Activated T-cell treated with anti-CD3 and anti-CD28 coated beads, Interleukin-2, amount 50 U/mL, for 4 hours (primary cell): ENCODE data around the gene ELMO1. TPM values are rescaled to one million over a fixed set of nuclear protein-coding genes. Genes with fewer than 3 reads are reported as not detected.
A peak's percentile ranks its signal among the peaks of the same experiment; 100 is the strongest.

Experiments used
- ATAC-seq, 2 donors: fragments of 200-7000 bp; cut with Tn5 transposase; one replicate each; pipeline ENCODE4 v1.10.0; 2021
- DNase-seq: peaks from one replicate; pipeline ENCODE4 v3.0.0-alpha.2; 2020
- H3K27me3 Mint-ChIP-seq: one replicate; pipeline ENCODE4 v1.8.0; 2021; ENCODE audit warnings: low read depth, mixed read lengths
- H3K36me3 Mint-ChIP-seq: one replicate; pipeline ENCODE4 v1.8.0; 2022; ENCODE audit warnings: mixed read lengths; ENCODE audit not compliant: insufficient read depth
- H3K4me1 Mint-ChIP-seq: one replicate; pipeline ENCODE4 v1.8.0; 2021; ENCODE audit warnings: low read depth, mixed read lengths
- H3K4me3 Mint-ChIP-seq: one replicate; pipeline ENCODE4 v1.8.0; 2021; ENCODE audit warnings: mild to moderate bottlenecking, moderate library complexity, mixed read lengths
- H3K9me3 Mint-ChIP-seq: one replicate; pipeline ENCODE4 v1.8.0; 2021; ENCODE audit warnings: mixed read lengths
- total RNA-seq, 3 donors: library from RNA; stranded (reverse); gene quantifications; one replicate each; pipeline ENCODE4 v1.2.1, GENCODE V29; 2021

ELMO1 gene
- total RNA-seq, 3 donors from 2014 or later = 117 to 137 (median 118) TPM

DNA sequence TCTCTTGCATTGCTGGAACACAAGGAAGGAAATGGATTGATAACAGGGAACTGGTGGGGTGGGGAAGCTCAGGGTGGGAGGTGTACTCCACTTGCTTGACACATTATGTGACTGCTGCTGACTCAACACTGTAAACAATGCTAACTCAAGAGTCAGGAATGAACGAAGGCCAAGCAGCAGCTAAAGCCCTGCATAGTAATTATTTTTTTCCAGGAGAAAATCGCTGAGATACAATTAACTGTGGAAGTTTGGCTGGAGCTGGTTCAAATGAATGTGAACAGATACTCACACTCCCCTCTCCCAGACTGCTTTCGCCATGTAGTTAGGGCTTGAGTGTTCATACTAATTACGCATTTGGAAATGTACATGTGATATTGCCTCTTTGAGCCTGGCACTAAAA is 553.5 kb downstream of the ELMO1 start:
- no peak for ATAC-seq
- Mint-ChIP-seq H3K4me3 (no peak overlapping the region), H3K4me1 (peaks cover 13% of the 10 kb centered on the region), H3K36me3 (peaks cover 57% of the 10 kb centered on the region), H3K9me3 (no peaks in the 10 kb centered on the region), H3K27me3 (no peaks in the 10 kb centered on the region)
- DNase-seq = no peak

DNA sequence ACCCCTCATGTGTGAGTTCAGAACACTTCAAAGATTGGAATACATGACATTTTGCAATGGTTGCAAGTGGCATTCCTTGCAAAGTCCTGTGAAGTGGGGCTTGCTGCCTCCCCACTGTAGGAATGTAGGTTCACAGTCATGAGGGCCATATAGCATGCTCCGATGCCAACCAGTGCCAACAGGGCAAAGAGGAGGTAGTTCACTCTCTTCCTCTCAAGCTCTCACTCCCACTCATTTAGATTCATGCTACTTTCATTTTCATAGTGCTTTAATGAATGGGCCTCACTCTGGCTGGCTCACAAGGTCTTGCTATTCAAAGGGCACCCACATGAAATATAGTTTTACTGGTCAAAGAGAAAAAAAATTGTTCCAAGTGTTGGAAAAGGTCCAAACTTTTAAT is 554.5 kb downstream of the ELMO1 start:
- DNase-seq (no peak), ATAC-seq (peak; percentile 65 to 73)
- no peaks in the 10 kb centered on the region for H3K27me3 Mint-ChIP-seq

GRCh38 chr7:36889182-36889581 is 559.5 kb downstream of the ELMO1 start:
- ATAC-seq = no peak
- Mint-ChIP-seq H3K36me3 (peaks cover 67% of the 10 kb centered on the region), H3K27me3 (no peaks in the 10 kb centered on the region), H3K4me1 (peaks cover 2% of the 10 kb centered on the region), H3K9me3 (no peaks in the 10 kb centered on the region), H3K4me3 (no peak overlapping the region)
- DNase-seq = no peak

More for the DNA sequence above, 554.5 kb downstream of the ELMO1 start:
- Mint-ChIP-seq H3K9me3 (no peaks in the 10 kb centered on the region), H3K4me1 (peaks cover 11% of the 10 kb centered on the region), H3K4me3 (no peak overlapping the region), H3K36me3 (peaks cover 61% of the 10 kb centered on the region)

DNA sequence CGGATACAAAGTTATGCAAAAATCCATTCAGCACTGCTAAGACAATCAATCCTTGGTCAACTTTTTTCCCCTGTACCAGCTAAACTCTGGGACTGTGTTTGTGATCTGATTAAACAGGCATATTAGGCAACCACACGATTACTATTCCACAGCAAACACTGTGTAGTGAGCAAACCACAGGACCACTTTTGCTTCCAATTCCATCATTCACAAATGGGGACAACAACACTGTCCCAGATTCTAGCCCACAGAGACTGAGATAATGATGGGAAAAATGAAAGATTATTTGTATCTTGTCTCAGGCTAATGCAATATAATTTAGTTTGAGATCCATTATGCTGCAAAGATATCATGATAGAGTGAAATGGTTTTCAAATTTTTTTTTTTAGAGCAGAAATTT is 560.7 kb downstream of the ELMO1 start:
- ATAC-seq (no peak), DNase-seq (no peak)
- no peaks in the 10 kb centered on the region for H3K9me3 Mint-ChIP-seq
- H3K4me1 Mint-ChIP-seq = peaks cover 2% of the 10 kb centered on the region
- no peak overlapping the region for H3K4me3 Mint-ChIP-seq
- no peaks in the 10 kb centered on the region for H3K27me3 Mint-ChIP-seq
- H3K36me3 Mint-ChIP-seq = peaks cover 68% of the 10 kb centered on the region

- ATAC-seq = no peak
- peaks cover 64% of the 10 kb centered on the region for H3K36me3 Mint-ChIP-seq
- no peaks in the 10 kb centered on the region for H3K27me3 Mint-ChIP-seq
- peaks cover 2% of the 10 kb centered on the region for H3K4me1 Mint-ChIP-seq
- H3K4me3 Mint-ChIP-seq = no peak overlapping the region
- H3K9me3 Mint-ChIP-seq = no peaks in the 10 kb centered on the region
- no peak for DNase-seq
Measured at GRCh38 chr7:36887233-36887632, 561.4 kb downstream of the ELMO1 start.

DNA sequence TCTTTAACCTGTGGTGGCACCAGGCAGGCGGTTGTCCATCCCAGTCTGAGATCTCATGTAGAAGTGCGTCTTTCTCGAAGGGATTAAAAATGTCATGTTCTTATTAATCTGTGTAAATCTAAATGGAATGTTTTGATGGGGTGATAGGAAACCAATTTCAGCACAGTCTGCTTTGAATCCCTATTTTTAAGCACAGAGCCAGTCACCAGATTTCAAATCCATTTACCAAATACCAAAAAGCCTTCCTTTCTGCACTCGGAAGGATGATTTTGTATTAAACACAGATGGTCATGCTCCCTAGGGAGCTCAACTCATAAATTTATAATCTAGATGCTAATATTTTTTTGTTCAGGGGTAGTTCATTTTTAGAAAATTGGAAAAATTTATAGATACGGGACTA is 563.8 kb downstream of the ELMO1 start:
- H3K4me3 Mint-ChIP-seq = no peak overlapping the region
- no peaks in the 10 kb centered on the region for H3K4me1 Mint-ChIP-seq
- no peaks in the 10 kb centered on the region for H3K9me3 Mint-ChIP-seq
- peaks cover 65% of the 10 kb centered on the region for H3K36me3 Mint-ChIP-seq
- DNase-seq (no peak), ATAC-seq (no peak)
- no peaks in the 10 kb centered on the region for H3K27me3 Mint-ChIP-seq

GRCh38 chr7:36884351-36884750 is 564.3 kb downstream of the ELMO1 start:
- no peaks in the 10 kb centered on the region for H3K4me1 Mint-ChIP-seq
- peaks cover 65% of the 10 kb centered on the region for H3K36me3 Mint-ChIP-seq
- ATAC-seq (no peak), DNase-seq (no peak)
- no peaks in the 10 kb centered on the region for H3K27me3 Mint-ChIP-seq
- no peak overlapping the region for H3K4me3 Mint-ChIP-seq
- H3K9me3 Mint-ChIP-seq = no peaks in the 10 kb centered on the region

- Mint-ChIP-seq H3K9me3 (no peaks in the 10 kb centered on the region), H3K4me1 (no peaks in the 10 kb centered on the region), H3K27me3 (no peaks in the 10 kb centered on the region), H3K36me3 (peaks cover 65% of the 10 kb centered on the region), H3K4me3 (no peak overlapping the region)
- DNase-seq = no peak
- ATAC-seq = no peak
Measured at GRCh38 chr7:36881233-36881874, 567.3 kb downstream of the ELMO1 start.

DNA sequence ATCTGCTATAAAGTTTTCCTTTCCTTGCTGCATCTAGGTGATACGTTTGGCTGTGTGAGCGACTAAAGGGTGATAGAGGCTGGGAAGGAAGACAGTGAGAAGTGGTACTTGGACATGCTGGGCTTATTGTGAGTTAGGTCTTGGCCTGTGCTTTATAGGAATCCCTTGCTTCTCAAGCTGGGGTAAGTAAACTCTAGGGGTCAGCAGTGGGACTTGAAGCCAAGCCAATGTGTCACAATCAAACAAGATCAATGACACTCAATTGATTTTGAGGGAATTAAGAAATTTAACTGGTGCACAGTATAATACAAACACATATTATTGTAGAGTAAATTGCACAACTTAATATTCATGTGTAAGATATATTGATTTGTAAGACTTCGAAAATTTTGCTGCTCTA is 568.6 kb downstream of the ELMO1 start:
- Mint-ChIP-seq H3K4me3 (no peak overlapping the region), H3K4me1 (no peaks in the 10 kb centered on the region), H3K9me3 (no peaks in the 10 kb centered on the region), H3K27me3 (no peaks in the 10 kb centered on the region), H3K36me3 (peaks cover 66% of the 10 kb centered on the region)
- ATAC-seq = no peak
- DNase-seq = no peak

GRCh38 chr7:36879021-36879420 is 569.6 kb downstream of the ELMO1 start:
- Mint-ChIP-seq H3K4me1 (no peaks in the 10 kb centered on the region), H3K27me3 (no peaks in the 10 kb centered on the region), H3K4me3 (no peak overlapping the region), H3K9me3 (no peaks in the 10 kb centered on the region), H3K36me3 (peaks cover 64% of the 10 kb centered on the region)
- DNase-seq = no peak
- ATAC-seq = no peak

DNA sequence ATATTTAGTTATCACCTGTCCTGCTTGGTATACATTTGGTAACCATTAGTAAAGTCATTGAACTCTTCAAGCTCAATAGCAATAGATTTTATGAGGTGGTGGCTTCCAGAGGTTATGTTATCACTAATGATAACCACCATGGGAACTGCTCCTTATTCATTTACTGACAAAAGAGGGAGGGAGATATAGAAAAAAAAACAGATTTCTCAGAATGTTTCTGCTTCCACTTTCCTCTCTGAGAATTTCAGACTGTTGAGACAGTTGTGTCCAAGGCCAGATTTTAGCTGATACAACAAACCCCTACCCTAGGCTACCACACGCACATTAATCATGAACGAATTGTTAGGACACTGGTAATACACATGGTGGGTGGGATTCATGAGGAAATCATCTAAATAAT is 570.4 kb downstream of the ELMO1 start:
- no peak for DNase-seq
- no peaks in the 10 kb centered on the region for H3K9me3 Mint-ChIP-seq
- no peak for ATAC-seq
- H3K36me3 Mint-ChIP-seq = peaks cover 59% of the 10 kb centered on the region
- no peaks in the 10 kb centered on the region for H3K4me1 Mint-ChIP-seq
- H3K4me3 Mint-ChIP-seq = no peak overlapping the region
- H3K27me3 Mint-ChIP-seq = no peaks in the 10 kb centered on the region

DNA sequence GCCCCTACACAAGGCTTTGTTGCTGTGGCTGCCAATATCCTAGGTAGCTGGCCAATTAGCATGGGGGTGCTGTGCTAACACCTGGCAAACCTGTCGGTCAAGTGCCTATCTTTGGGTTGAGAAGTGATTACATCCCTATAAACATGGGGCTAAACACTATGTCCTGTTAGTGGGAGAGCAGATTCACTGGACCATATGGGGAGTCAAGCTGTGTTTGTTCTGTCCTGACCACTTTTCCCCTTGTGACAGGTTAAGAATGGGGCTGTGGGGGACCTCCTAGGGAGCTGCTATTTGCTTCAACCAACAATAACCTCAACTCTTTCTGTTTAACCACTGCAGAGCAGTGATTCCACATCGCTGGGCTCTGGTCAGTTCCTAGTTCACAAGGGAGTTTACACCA is 572.9 kb downstream of the ELMO1 start:
- Mint-ChIP-seq H3K4me1 (peaks cover 6% of the 10 kb centered on the region), H3K4me3 (no peak overlapping the region), H3K9me3 (no peaks in the 10 kb centered on the region), H3K36me3 (peaks cover 64% of the 10 kb centered on the region), H3K27me3 (no peaks in the 10 kb centered on the region)
- DNase-seq (no peak), ATAC-seq (no peak)

GRCh38 chr7:36874041-36874440 is 574.6 kb downstream of the ELMO1 start:
- H3K4me1 Mint-ChIP-seq = peaks cover 6% of the 10 kb centered on the region
- DNase-seq = no peak
- ATAC-seq = no peak
- no peak overlapping the region for H3K4me3 Mint-ChIP-seq
- peaks cover 69% of the 10 kb centered on the region for H3K36me3 Mint-ChIP-seq
- H3K9me3 Mint-ChIP-seq = no peaks in the 10 kb centered on the region
- H3K27me3 Mint-ChIP-seq = no peaks in the 10 kb centered on the region

GRCh38 chr7:36871863-36872262 is 576.8 kb downstream of the ELMO1 start:
- ATAC-seq = peak in 1 of 2 donors; percentile 50
- H3K36me3 Mint-ChIP-seq = peaks cover 75% of the 10 kb centered on the region
- no peak overlapping the region for H3K4me3 Mint-ChIP-seq
- no peak for DNase-seq
- H3K9me3 Mint-ChIP-seq = no peaks in the 10 kb centered on the region
- no peaks in the 10 kb centered on the region for H3K27me3 Mint-ChIP-seq
- peaks cover 19% of the 10 kb centered on the region for H3K4me1 Mint-ChIP-seq

DNA sequence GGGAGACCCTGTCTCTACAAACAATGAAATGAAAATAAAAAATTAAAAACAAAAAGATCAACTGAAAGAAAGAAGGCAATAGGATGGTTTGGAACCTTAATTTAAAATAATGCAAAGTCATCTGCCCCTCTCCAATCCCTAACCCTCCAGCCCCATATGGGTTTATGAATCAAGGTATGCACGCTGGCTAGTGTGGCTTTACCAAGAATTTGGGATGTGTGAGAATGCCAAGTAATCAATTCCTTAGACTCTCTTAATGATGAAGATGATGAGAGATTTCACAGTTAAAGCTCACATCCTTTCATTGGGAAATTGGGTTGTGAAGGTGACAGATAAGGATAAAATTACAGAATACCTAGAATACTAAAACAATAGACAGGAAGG is 577.3 kb downstream of the ELMO1 start:
- Mint-ChIP-seq H3K4me3 (no peak overlapping the region), H3K9me3 (no peaks in the 10 kb centered on the region), H3K36me3 (peaks cover 74% of the 10 kb centered on the region), H3K4me1 (peaks cover 20% of the 10 kb centered on the region), H3K27me3 (no peaks in the 10 kb centered on the region)
- DNase-seq = no peak
- no peak for ATAC-seq
